K562 (cell line): ENCODE data around the gene ANKRD13B. TPM values are rescaled to one million over a fixed set of nuclear protein-coding genes. Genes with fewer than 3 reads are reported as not detected.

ENCODE experiments used
- ATAC-seq: fragments of 200-7000 bp; cut with Tn5 transposase; 3 replicates; pipeline ENCODE4 v1.9.1; 2020; ENCODE audit warnings: moderate library complexity
- BruUV-seq: library from RNA; stranded (reverse); fragments of 400-500 nt; replicated peaks from 2 replicates; lab custom pipeline; 2021; lab: Mats Ljungman, UMichigan
- CTCF ChIA-PET: fragments of 300-600 bp; formaldehyde crosslinking; extraction: SDS; loops from one replicate; lab custom pipeline; 2021; ENCODE audit warnings: low intra/inter-chr PET ratio; lab: Yijun Ruan, JAX
- POLR2A ChIA-PET: fragments of 300-600, 350-650 bp; sonication (Branson Sonifier 250); formaldehyde crosslinking; extraction: SDS; loops from one replicate; lab custom pipeline; 2021; ENCODE audit warnings: antibody characterized with exemption, inconsistent platforms; lab: Yijun Ruan, JAX
- DNase-seq, 4 experiments: peaks; one replicate each; pipeline versions ENCODE4 v3.0.0 to v3.0.0-alpha.2; 2011 to 2018; ENCODE audit warnings: low spot score in 3 of 4, mixed read lengths in 3 of 4; ENCODE audit errors: extremely low read depth in 1 of 4
- FAIRE-seq: peaks from 2 replicates; lab custom pipeline; 2011; peaks lifted over from hg19 to GRCh38; lab: Jason Lieb, UNC
- H2AFZ ChIP-seq: 2 replicates; pipeline ENCODE4 v1.6.0; 2011; ENCODE audit warnings: low read depth, low read length, control low read depth, inconsistent platforms
- H3K27ac ChIP-seq: fragments of 200-600 bp; 3 replicates; pipeline ENCODE4 v1.8.0; 2011; ENCODE audit warnings: low read depth, mild to moderate bottlenecking, control low read depth, inconsistent platforms, low read length, moderate library complexity, mixed read lengths; ENCODE audit errors: extremely low read depth
- H3K27me3 ChIP-seq, 2 experiments: fragments of 300-600 bp in 1 of 2; 2 replicates in 1 of 2; 3 replicates in 1 of 2; pipeline versions ENCODE4 v1.6.0 to v1.8.0; 2011; ENCODE audit warnings: inconsistent platforms in 2 of 2, low read length in 2 of 2, mild to moderate bottlenecking in 1 of 2, mixed read lengths in 1 of 2, moderate library complexity in 1 of 2; ENCODE audit not compliant: control insufficient read depth in 2 of 2, insufficient read depth in 2 of 2
- H3K36me3 ChIP-seq: fragments of 300-600 bp; 3 replicates; pipeline ENCODE4 v1.8.0; 2011; ENCODE audit warnings: mild to moderate bottlenecking, low read length, inconsistent platforms; ENCODE audit not compliant: control insufficient read depth, insufficient read depth
- H3K4me1 ChIP-seq, 2 experiments: fragments of 200-600 bp in 1 of 2; replicated peaks in 1 of 2; 2 replicates in 1 of 2; 3 replicates in 1 of 2; pipeline versions ENCODE4 v1.5.1 to v1.8.0; 2011; ENCODE audit warnings: inconsistent platforms in 2 of 2, low read length in 2 of 2, mild to moderate bottlenecking in 1 of 2, mixed read lengths in 1 of 2, moderate library complexity in 1 of 2; ENCODE audit not compliant: control insufficient read depth in 2 of 2, insufficient read depth in 2 of 2
- H3K4me2 ChIP-seq: 2 replicates; pipeline ENCODE4 v1.6.1; 2011; ENCODE audit warnings: low read length, control low read depth, inconsistent platforms, mixed read lengths; ENCODE audit not compliant: insufficient read depth
- H3K4me3 ChIP-seq: fragments of 200-600 bp; sonication (generic), shearing (Covaris generic); 2 replicates; pipeline ENCODE4 v1.5.1; 2016; ENCODE audit warnings: control low read depth, inconsistent platforms
- H3K79me2 ChIP-seq: fragments of 200-600 bp; 3 replicates; pipeline ENCODE4 v1.8.0; 2011; ENCODE audit warnings: low read length, inconsistent platforms; ENCODE audit not compliant: control insufficient read depth, insufficient read depth
- H3K9ac ChIP-seq, 2 experiments: 2 replicates each; pipeline versions ENCODE4 v1.6.0 to v1.6.1; 2011; ENCODE audit warnings: low read depth in 2 of 2, low read length in 2 of 2, control low read depth in 1 of 2, inconsistent platforms in 1 of 2, mild to moderate bottlenecking in 1 of 2, mixed read lengths in 1 of 2; ENCODE audit not compliant: insufficient read depth in 1 of 2
- H3K9me1 ChIP-seq: one replicate; pipeline ENCODE4 v1.6.0; 2011; ENCODE audit warnings: inconsistent platforms, mild to moderate bottlenecking, low read length, moderate library complexity; ENCODE audit not compliant: control insufficient read depth, insufficient read depth
- H3K9me3 ChIP-seq: replicated peaks from 2 replicates; pipeline ENCODE4 v1.5.1; 2011; ENCODE audit warnings: low read depth, low read length, inconsistent platforms; ENCODE audit not compliant: control insufficient read depth, insufficient read depth
- H4K20me1 ChIP-seq: replicated peaks from 2 replicates; pipeline ENCODE4 v1.6.1; 2011; ENCODE audit warnings: low read length, inconsistent platforms, mixed read lengths; ENCODE audit not compliant: control insufficient read depth, insufficient read depth
- BRD9 ChIP-seq: fragments of 450-650 bp; IDR thresholded peaks from 2 replicates; pipeline ENCODE4 v1.6.1; 2018; ENCODE audit warnings: low read depth; ENCODE audit not compliant: partially characterized antibody
- CBX1 ChIP-seq: sonication (generic); IDR thresholded peaks from 2 replicates; pipeline ENCODE4 v1.6.1; 2016; ENCODE audit warnings: antibody characterized with exemption, low read depth, mild to moderate bottlenecking
- CCNT2 ChIP-seq: IDR thresholded peaks from 2 replicates; pipeline ENCODE4 v1.6.1; 2011; ENCODE audit warnings: borderline replicate concordance, low read depth, mild to moderate bottlenecking, moderate library complexity, mixed read lengths, low read length; ENCODE audit not compliant: insufficient read length; ENCODE audit errors: extremely low read depth
- HCFC1 ChIP-seq: IDR thresholded peaks from 2 replicates; pipeline ENCODE4 v1.6.1; 2012; ENCODE audit warnings: low read depth, low read length, improper control_type of control experiment
- HMBOX1 ChIP-seq: sonication (generic); IDR thresholded peaks from 2 replicates; pipeline ENCODE4 v1.6.1; 2016
- KDM1A ChIP-seq, 2 experiments: fragments of 450-650 bp; IDR thresholded peaks; 2 replicates each; pipeline ENCODE4 v1.6.1; 2016; ENCODE audit warnings: mild to moderate bottlenecking in 2 of 2
- SETDB1 ChIP-seq: IDR thresholded peaks from one replicate; pipeline ENCODE4 v1.6.1; 2012; ENCODE audit warnings: low read length, control low read depth, inconsistent platforms
- SRSF7 ChIP-seq: fragments of 200-400 bp; formaldehyde crosslinking; optimal IDR thresholded peaks from 2 replicates; pipeline ENCODE3; 2017; ENCODE audit warnings: mild to moderate bottlenecking, low read depth, low read length
- ZNF41 ChIP-seq: fragments of 250-450 bp; sonication (Bioruptor Pico); conservative IDR thresholded peaks from 2 replicates; pipeline ENCODE4 v1.4.0; 2020; ENCODE audit warnings: mild to moderate bottlenecking
- WGBS: fragments of 100-300 bp; shearing (Covaris generic); methylation state at CpG from one replicate; pipeline ENCODE4 v1.1.6; 2016; ENCODE audit warnings: low coverage, mixed read lengths; ENCODE audit not compliant: insufficient coverage; ENCODE audit errors: missing lambda C conversion rate; 5-methylcytosine and 5-hydroxymethylcytosine counted together
- in situ Hi-C: fragments of 300-500 bp; cut with MboI; formaldehyde crosslinking; loops from 4 replicates; pipeline ENCODE4 v1.15.0; 2018; ENCODE audit warnings: inconsistent platforms, mixed read lengths
- intact Hi-C: fragments of 100-400 bp; cut with micrococcal nuclease; formaldehyde crosslinking; loops from 2 replicates; pipeline ENCODE4 v1.14.2; 2022
- polyA plus RNA-seq, 8 experiments: library from polyadenylated mRNA; depleted of rRNA in 4 of 8; stranded (reverse) in 5 of 8; unstranded in 3 of 8; fragments of >200 nt; fragmentation: Nextera tagmentation in 2 of 8; fragmentation: Illumina TruSeq in 1 of 8; extraction: Ambion mirVana in 2 of 8; extraction: Trizol in 1 of 8; gene quantifications; 2 replicates each; pipeline versions ENCODE4 v1.2.1 to v1.2.3, GENCODE V29; 2011 to 2014; ENCODE audit warnings: inconsistent platforms in 1 of 8, missing spikeins in 1 of 8
- total RNA-seq, 7 experiments: library from RNA; depleted of rRNA in 6 of 7; stranded (reverse); fragments of >200 nt in 6 of 7; fragmentation: Illumina TruSeq in 2 of 7; extraction: Trizol in 2 of 7; gene quantifications; 2 replicates each; pipeline versions ENCODE4 v1.2.1 to v1.2.3, GENCODE V29; 2011 to 2021; ENCODE audit warnings: low replicate concordance in 1 of 7

Gene ANKRD13B
- total and polyA plus RNA-seq, 9 of the 15 experiments (the other 6 are each of a cell fraction or from before 2014, with no cell fraction given): 0.15 to 28.1 (median 4.6) TPM

GRCh38 chr17:29625037-29625750 is 32.3 kb downstream of the ANKRD13B start:
- no peaks in the 10 kb centered on the region for H3K27me3 ChIP-seq
- H3K36me3 ChIP-seq: no peaks in the 10 kb centered on the region
- no peaks in the 10 kb centered on the region for H3K9me1 ChIP-seq
- no peak for DNase-seq
- H4K20me1 ChIP-seq: no peaks in the 10 kb centered on the region; the same call in 1 of the 2 replicates
- H3K4me1 ChIP-seq: peaks cover 12 to 24% of the 10 kb centered on the region in 2 experiments; a peak in 4 of 5 replicates
- no peak overlapping the region for H3K4me2 ChIP-seq
- H3K4me3 ChIP-seq: no peak overlapping the region
- 49% methylated on average over 8 of the region's 8 CpGs for WGBS
- FAIRE-seq: no peak
- intact Hi-C loops (no loop called here), in situ Hi-C loops (no loop called here)
- TF ChIP-seq HMBOX1 (no peak), KDM1A (IDR thresholded peaks at IDR 0.05) (peak in 1 of 2 experiments; percentile 41; a peak in 1 of 4 replicates)
- ChIA-PET CTCF (no interaction called here), POLR2A (interaction anchor here (0.6 to 2.7 kb wide), 3 partner anchors 14 to 58 kb away, joined by 3 to 11 read pairs (median 3); no protein-coding TSS in a partner anchor)
- BruUV-seq: no TSS peak
- no peak for ATAC-seq
- no peaks in the 10 kb centered on the region for H3K9me3 ChIP-seq
- no peaks in the 10 kb centered on the region for H3K79me2 ChIP-seq
- no peak overlapping the region for H3K27ac ChIP-seq
- no peak overlapping the region for H2AFZ ChIP-seq
- no peak overlapping the region for H3K9ac ChIP-seq

GRCh38 chr17:29627951-29628350 is 35.0 kb downstream of the ANKRD13B start:
- ATAC-seq: no peak
- intact Hi-C loops (no loop called here), in situ Hi-C loops (no loop called here)
- no peak overlapping the region for H3K4me3 ChIP-seq
- H3K27me3 ChIP-seq: no peaks in the 10 kb centered on the region
- H3K9me3 ChIP-seq: no peaks in the 10 kb centered on the region
- peaks cover 7 to 8% of the 10 kb centered on the region in 2 experiments; a peak in 4 of 5 replicates for H3K4me1 ChIP-seq
- H3K9me1 ChIP-seq: no peaks in the 10 kb centered on the region
- no TSS peak for BruUV-seq
- no peak overlapping the region for H3K27ac ChIP-seq
- POLR2A ChIA-PET: interaction anchor here (1.9 kb wide), 1 partner anchor 11 kb away, joined by 5 read pairs; no protein-coding TSS in a partner anchor
- 64% methylated on average over 1 of the region's 1 CpG for WGBS
- H3K36me3 ChIP-seq: peaks cover 11% of the 10 kb centered on the region; the same call in 2 of the 3 replicates
- H3K79me2 ChIP-seq: no peaks in the 10 kb centered on the region
- TF ChIP-seq SETDB1: no peak
- no peak for TF ChIP-seq CBX1
- no peak for TF ChIP-seq BRD9
- no peak for TF ChIP-seq ZNF41 (CRISPR knock-in tag)
- TF ChIP-seq HCFC1: no peak
- no peak for TF ChIP-seq SRSF7
- no peak for TF ChIP-seq CCNT2
- no peaks in the 10 kb centered on the region for H4K20me1 ChIP-seq
- H3K9ac ChIP-seq: no peak overlapping the region
- CTCF ChIA-PET: no interaction called here
- H3K4me2 ChIP-seq: no peak overlapping the region
- DNase-seq: no peak
- H2AFZ ChIP-seq: no peak overlapping the region
- FAIRE-seq: no peak
